CD4-positive, alpha-beta T cell (primary cell): Measurements from ENCODE around the gene MEGF9. TPM values are rescaled to one million over a fixed set of nuclear protein-coding genes. Genes with fewer than 3 reads are reported as not detected.

Experiments
- ATAC-seq: fragments of 200-7000 bp; cut with Tn5 transposase; one replicate; pipeline ENCODE4 v1.10.0; 2022; ENCODE audit warnings: mild to moderate bottlenecking; ENCODE audit not compliant: poor library complexity
- CTCF ChIA-PET: fragments of 350-600 bp; sonication (Branson Sonifier 250); formaldehyde crosslinking; loops from one replicate; lab custom pipeline; 2021; ENCODE audit warnings: antibody characterized with exemption, inconsistent platforms; lab: Charles Lee
- POLR2A ChIA-PET: fragments of 350-600 bp; sonication (Branson Sonifier 250); formaldehyde crosslinking; loops from one replicate; lab custom pipeline; 2021; ENCODE audit warnings: antibody characterized with exemption, inconsistent platforms; lab: Charles Lee
- DNase-seq, 14 experiments: peaks; one replicate each; pipeline ENCODE4 v3.0.0-alpha.2; 2013 to 2020; ENCODE audit warnings: mixed read lengths in 2 of 14
- H3K27ac ChIP-seq, 2 donors: one replicate each; pipeline versions ENCODE4 v1.5.1 to v1.7.0; 2013; ENCODE audit warnings: low read length in 2 of 2, low read depth in 1 of 2, mild to moderate bottlenecking in 1 of 2
- H3K27me3 ChIP-seq, 2 experiments: 1 replicate in 1 of 2; 2 replicates in 1 of 2; pipeline versions ENCODE4 v1.6.1 to v1.7.0; 2013; ENCODE audit warnings: low read length in 2 of 2, control low read depth in 1 of 2, mild to moderate bottlenecking in 1 of 2, moderate library complexity in 1 of 2; ENCODE audit not compliant: insufficient read depth in 2 of 2, control insufficient read depth in 1 of 2
- H3K36me3 ChIP-seq: one replicate; pipeline ENCODE4 v1.6.1; 2013; ENCODE audit warnings: low read length, control low read depth; ENCODE audit not compliant: insufficient read depth
- H3K4me1 ChIP-seq: one replicate; pipeline ENCODE4 v1.6.1; 2013; ENCODE audit warnings: low read length, control low read depth; ENCODE audit not compliant: insufficient read depth
- H3K4me3 ChIP-seq: one replicate; pipeline ENCODE4 v1.5.1; 2013; ENCODE audit warnings: mild to moderate bottlenecking, low read length, moderate library complexity
- H3K9me3 ChIP-seq, 2 experiments: 1 replicate in 1 of 2; 2 replicates in 1 of 2; pipeline versions ENCODE4 v1.6.1 to v1.7.0; 2013; ENCODE audit warnings: low read length in 2 of 2, mild to moderate bottlenecking in 2 of 2, control low read depth in 1 of 2, moderate library complexity in 1 of 2; ENCODE audit not compliant: control insufficient read depth in 1 of 2, insufficient read depth in 1 of 2
- H3K27ac Mint-ChIP-seq: one replicate; pipeline ENCODE4 v1.8.0; 2020; ENCODE audit warnings: mixed read lengths
- H3K27me3 Mint-ChIP-seq: one replicate; pipeline ENCODE4 v1.8.0; 2021; ENCODE audit warnings: mixed read lengths
- H3K36me3 Mint-ChIP-seq: one replicate; pipeline ENCODE4 v1.8.0; 2021; ENCODE audit warnings: low read depth, mixed read lengths
- H3K4me1 Mint-ChIP-seq: one replicate; pipeline ENCODE4 v1.8.0; 2021; ENCODE audit warnings: low read depth, mixed read lengths
- H3K4me3 Mint-ChIP-seq: one replicate; pipeline ENCODE4 v1.8.0; 2020; ENCODE audit warnings: mild to moderate bottlenecking, mixed read lengths
- H3K9me3 Mint-ChIP-seq: one replicate; pipeline ENCODE4 v1.8.0; 2020; ENCODE audit warnings: mixed read lengths
- intact Hi-C, 2 experiments: fragments of 100-400 bp; cut with DNase I in 1 of 2; cut with micrococcal nuclease in 1 of 2; formaldehyde crosslinking; loops; one replicate each; pipeline versions ENCODE4 v1.15.1 to v1.9.0; 2023 to 2025; cut with DNase I, micrococcal nuclease
- total RNA-seq, 174 experiments: library from RNA in 2 of 174; stranded (reverse) in 2 of 174; gene quantifications; one replicate each; pipeline ENCODE4 v1.2.3 and lab custom pipeline; 2021 to 2026
- TF ChIP-seq, protein P1 (sequence below): fragments of 200-600 bp; IDR thresholded peaks from one replicate; pipeline ENCODE4 v1.8.0; 2022; ENCODE audit warnings: antibody characterized with exemption, mild to moderate bottlenecking

The MEGF9 gene
- total RNA-seq, 2 experiments from 2014 or later, result 4.0 to 4.5 TPM

DNA sequence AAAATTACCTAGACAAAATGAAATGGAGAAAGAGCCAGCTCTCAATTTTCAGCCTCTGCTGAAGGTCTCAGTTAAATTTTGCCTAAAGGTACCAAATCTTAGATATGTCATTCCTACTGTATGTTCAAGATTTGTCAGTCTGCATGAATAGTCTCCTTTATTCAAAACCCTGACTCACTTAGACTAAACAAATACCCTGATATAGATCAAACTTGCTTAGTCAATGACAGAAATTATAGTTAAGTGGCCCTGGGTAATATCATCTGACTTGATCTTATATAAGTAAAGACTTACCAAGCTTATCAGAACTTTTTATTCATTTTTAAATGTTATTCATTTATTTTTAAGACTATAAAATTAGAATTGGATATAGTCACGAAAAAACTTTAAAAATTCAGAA is 12.2 kb downstream of the MEGF9 start:
- no peak overlapping the region for H3K4me3 ChIP-seq
- no peaks in the 10 kb centered on the region for H3K9me3 ChIP-seq
- ChIA-PET POLR2A (no interaction called here), CTCF (no interaction called here)
- no peaks in the 10 kb centered on the region for H3K4me1 Mint-ChIP-seq
- no peaks in the 10 kb centered on the region for H3K27me3 ChIP-seq
- intact Hi-C loops, result no loop called here
- no peaks in the 10 kb centered on the region for H3K4me1 ChIP-seq
- H3K27me3 Mint-ChIP-seq, result no peaks in the 10 kb centered on the region
- H3K27ac Mint-ChIP-seq, result no peak overlapping the region
- no peak for ATAC-seq
- H3K36me3 Mint-ChIP-seq, result peaks cover 5% of the 10 kb centered on the region
- H3K4me3 Mint-ChIP-seq, result no peak overlapping the region
- H3K9me3 Mint-ChIP-seq, result no peaks in the 10 kb centered on the region
- DNase-seq, result no peak
- H3K36me3 ChIP-seq, result no peaks in the 10 kb centered on the region
- TF ChIP-seq, protein P1, sequence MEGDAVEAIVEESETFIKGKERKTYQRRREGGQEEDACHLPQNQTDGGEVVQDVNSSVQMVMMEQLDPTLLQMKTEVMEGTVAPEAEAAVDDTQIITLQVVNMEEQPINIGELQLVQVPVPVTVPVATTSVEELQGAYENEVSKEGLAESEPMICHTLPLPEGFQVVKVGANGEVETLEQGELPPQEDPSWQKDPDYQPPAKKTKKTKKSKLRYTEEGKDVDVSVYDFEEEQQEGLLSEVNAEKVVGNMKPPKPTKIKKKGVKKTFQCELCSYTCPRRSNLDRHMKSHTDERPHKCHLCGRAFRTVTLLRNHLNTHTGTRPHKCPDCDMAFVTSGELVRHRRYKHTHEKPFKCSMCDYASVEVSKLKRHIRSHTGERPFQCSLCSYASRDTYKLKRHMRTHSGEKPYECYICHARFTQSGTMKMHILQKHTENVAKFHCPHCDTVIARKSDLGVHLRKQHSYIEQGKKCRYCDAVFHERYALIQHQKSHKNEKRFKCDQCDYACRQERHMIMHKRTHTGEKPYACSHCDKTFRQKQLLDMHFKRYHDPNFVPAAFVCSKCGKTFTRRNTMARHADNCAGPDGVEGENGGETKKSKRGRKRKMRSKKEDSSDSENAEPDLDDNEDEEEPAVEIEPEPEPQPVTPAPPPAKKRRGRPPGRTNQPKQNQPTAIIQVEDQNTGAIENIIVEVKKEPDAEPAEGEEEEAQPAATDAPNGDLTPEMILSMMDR, result no peak
- H3K27ac ChIP-seq, result no peak overlapping the region

DNA sequence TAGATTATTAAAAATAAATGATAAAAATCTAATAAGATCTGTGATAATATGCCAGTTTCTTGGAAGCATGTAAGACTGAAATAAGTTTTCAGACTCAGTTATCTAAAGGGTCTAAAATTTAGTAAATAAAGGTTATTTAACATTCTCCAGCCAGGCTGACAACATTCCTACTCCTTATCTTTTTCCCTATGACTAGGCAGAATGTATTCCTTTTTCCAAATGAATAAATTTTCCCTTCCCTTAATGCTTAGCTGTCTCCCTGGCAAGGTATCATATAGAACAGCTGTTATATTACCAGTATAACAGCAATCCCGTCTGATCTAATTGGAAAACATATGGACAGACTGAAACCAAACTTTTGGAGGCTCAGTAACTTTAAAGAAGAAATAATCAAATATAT is 13.0 kb downstream of the MEGF9 start:
- intact Hi-C loops, result no loop called here
- ATAC-seq (no peak), DNase-seq (no peak)
- no peaks in the 10 kb centered on the region for H3K36me3 ChIP-seq
- TF ChIP-seq, protein P1, result no peak
- no peaks in the 10 kb centered on the region for H3K9me3 ChIP-seq
- H3K4me3 ChIP-seq, result no peak overlapping the region
- no peak overlapping the region for H3K27ac ChIP-seq
- Mint-ChIP-seq H3K27me3 (no peaks in the 10 kb centered on the region), H3K9me3 (no peaks in the 10 kb centered on the region), H3K27ac (no peak overlapping the region), H3K36me3 (peaks cover 5% of the 10 kb centered on the region), H3K4me1 (no peaks in the 10 kb centered on the region), H3K4me3 (no peak overlapping the region)
- ChIA-PET POLR2A (no interaction called here), CTCF (no interaction called here)
- no peaks in the 10 kb centered on the region for H3K27me3 ChIP-seq
- H3K4me1 ChIP-seq, result no peaks in the 10 kb centered on the region

DNA sequence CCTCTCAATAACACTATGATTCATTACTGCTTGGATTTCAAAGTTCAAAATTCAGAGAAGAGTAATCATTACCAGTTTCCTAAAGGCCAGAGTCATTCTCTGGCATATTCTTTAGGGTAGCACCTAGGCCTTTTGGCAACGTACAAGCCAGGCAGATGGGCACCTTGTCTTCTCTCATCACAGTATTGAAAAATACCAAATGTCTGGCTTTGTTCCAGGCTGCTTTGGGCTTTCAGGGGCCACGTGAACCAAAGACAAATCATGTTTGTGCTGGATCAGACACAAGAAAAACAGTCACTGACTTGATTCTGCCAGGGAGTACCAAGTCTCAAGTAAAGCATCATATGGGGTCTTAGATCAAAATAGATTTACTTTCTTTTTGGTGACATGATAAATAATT is 15.5 kb downstream of the MEGF9 start:
- ATAC-seq (no peak), DNase-seq (no peak)
- H3K27me3 Mint-ChIP-seq, result no peaks in the 10 kb centered on the region
- no peaks in the 10 kb centered on the region for H3K4me1 Mint-ChIP-seq
- H3K9me3 ChIP-seq, result no peaks in the 10 kb centered on the region
- ChIA-PET CTCF (no interaction called here), POLR2A (no interaction called here)
- H3K4me1 ChIP-seq, result no peaks in the 10 kb centered on the region
- intact Hi-C loops, result no loop called here
- H3K27ac ChIP-seq, result no peak overlapping the region
- peaks cover 5% of the 10 kb centered on the region for H3K36me3 Mint-ChIP-seq
- no peak overlapping the region for H3K27ac Mint-ChIP-seq
- no peaks in the 10 kb centered on the region for H3K36me3 ChIP-seq
- H3K4me3 ChIP-seq, result no peak overlapping the region
- H3K9me3 Mint-ChIP-seq, result no peaks in the 10 kb centered on the region
- TF ChIP-seq, protein P1, result no peak
- no peaks in the 10 kb centered on the region for H3K27me3 ChIP-seq
- H3K4me3 Mint-ChIP-seq, result no peak overlapping the region
